GM12878 (cell line): ENCODE data around the gene POU2AF2. TPM values are rescaled to one million over a fixed set of nuclear protein-coding genes. Genes with fewer than 3 reads are reported as not detected.

Experiments used
- ATAC-seq: fragments of 200-7000 bp; cut with Tn5 transposase; 3 replicates; pipeline ENCODE4 v1.9.1; 2020; ENCODE audit warnings: mild to moderate bottlenecking, moderate library complexity
- BruUV-seq: library from RNA; stranded (reverse); fragments of 400-500 nt; replicated peaks from 2 replicates; lab custom pipeline; 2021; lab: Mats Ljungman, UMichigan
- CTCF ChIA-PET: fragments of 300-600 bp; sonication (Branson Sonifier 250); formaldehyde crosslinking; extraction: SDS; loops from one replicate; lab custom pipeline; 2021; ENCODE audit warnings: inconsistent platforms; lab: Yijun Ruan, JAX
- POLR2A ChIA-PET: fragments of 350-600 bp; formaldehyde crosslinking; extraction: SDS; loops from one replicate; lab custom pipeline; 2021; ENCODE audit warnings: inconsistent platforms; lab: Charles Lee
- RAD21 ChIA-PET: fragments of 300-600 bp; sonication (Branson Sonifier 250); formaldehyde crosslinking; loops from one replicate; lab custom pipeline; 2023; ENCODE audit warnings: antibody characterized with exemption; ENCODE audit not compliant: unreplicated experiment; lab: Charles Lee
- SMC1A ChIA-PET: fragments of 300-600 bp; sonication (Branson Sonifier 250); formaldehyde crosslinking; loops from one replicate; lab custom pipeline; 2023; ENCODE audit not compliant: unreplicated experiment, uncharacterized antibody; lab: Charles Lee
- DNase-seq: peaks from one replicate; pipeline ENCODE4 v3.0.0-alpha.2; 2011; ENCODE audit warnings: low read depth, low spot score
- FAIRE-seq: peaks from 3 replicates; lab custom pipeline; 2011; peaks lifted over from hg19 to GRCh38; lab: Jason Lieb, UNC
- H2AFZ ChIP-seq: 2 replicates; pipeline ENCODE4 v1.6.0; 2011; ENCODE audit warnings: low read depth, low read length, control low read depth; ENCODE audit not compliant: control insufficient read depth
- H3K27ac ChIP-seq: 2 replicates; pipeline ENCODE4 v1.5.1; 2011; ENCODE audit warnings: control low read depth; ENCODE audit not compliant: control insufficient read depth, insufficient read depth
- H3K27me3 ChIP-seq, 2 experiments: replicated peaks in 1 of 2; 2 replicates each; pipeline versions ENCODE4 v1.6.0 to v1.6.1; 2011; ENCODE audit warnings: low read length in 1 of 2; ENCODE audit not compliant: control insufficient read depth in 2 of 2, insufficient read depth in 2 of 2
- H3K36me3 ChIP-seq, 2 experiments: 2 replicates each; pipeline ENCODE4 v1.5.1; 2011; ENCODE audit warnings: low read length in 1 of 2; ENCODE audit not compliant: control insufficient read depth in 2 of 2, insufficient read depth in 2 of 2
- H3K4me1 ChIP-seq: 2 replicates; pipeline ENCODE4 v1.6.1; 2011; ENCODE audit warnings: mild to moderate bottlenecking, low read length, moderate library complexity, mixed read lengths; ENCODE audit not compliant: control insufficient read depth, insufficient read depth
- H3K4me2 ChIP-seq: 2 replicates; pipeline ENCODE4 v1.6.0; 2011; ENCODE audit warnings: control low read depth; ENCODE audit not compliant: control insufficient read depth, insufficient read depth
- H3K4me3 ChIP-seq: fragments of 200-600 bp; sonication (generic); 2 replicates; pipeline ENCODE4 v1.5.1; 2016
- H3K79me2 ChIP-seq: 2 replicates; pipeline ENCODE4 v1.6.0; 2011; ENCODE audit warnings: low read length; ENCODE audit not compliant: control insufficient read depth, insufficient read depth
- H3K9ac ChIP-seq: 2 replicates; pipeline ENCODE4 v1.8.0; 2011; ENCODE audit warnings: low read length, control low read depth, mixed read lengths; ENCODE audit not compliant: control insufficient read depth, insufficient read depth
- H3K9me3 ChIP-seq: replicated peaks from 3 replicates; pipeline ENCODE4 v1.5.1; 2011; ENCODE audit warnings: mild to moderate bottlenecking, low read length; ENCODE audit not compliant: control insufficient read depth, insufficient read depth
- H4K20me1 ChIP-seq: 2 replicates; pipeline ENCODE4 v1.6.0; 2011; ENCODE audit not compliant: control insufficient read depth, insufficient read depth
- ASH2L ChIP-seq: fragments of 300-600, 200-600 bp; sonication (generic); IDR thresholded peaks from 2 replicates; pipeline ENCODE4 v1.6.1; 2017; ENCODE audit warnings: low read depth, mild to moderate bottlenecking, borderline replicate concordance
- DPF2 ChIP-seq: fragments of 450-650 bp; IDR thresholded peaks from 2 replicates; pipeline ENCODE4 v1.6.1; 2017; ENCODE audit warnings: mild to moderate bottlenecking
- EP300 ChIP-seq, 2 experiments: fragments of 150-350 bp in 1 of 2; IDR thresholded peaks; 2 replicates each; pipeline ENCODE4 v1.6.1; 2011 to 2012; ENCODE audit warnings: low read depth in 2 of 2, low read length in 2 of 2, borderline replicate concordance in 1 of 2, improper control_type of control experiment in 1 of 2, inconsistent platforms in 1 of 2; ENCODE audit not compliant: control insufficient read depth in 1 of 2
- FOXK2 ChIP-seq: fragments of 450-650 bp; IDR thresholded peaks from 2 replicates; pipeline ENCODE4 v1.6.1; 2017; ENCODE audit warnings: mild to moderate bottlenecking, moderate library complexity
- FOXM1 ChIP-seq: IDR thresholded peaks from 2 replicates; pipeline ENCODE4 v1.6.1; 2012; ENCODE audit warnings: low read depth, mild to moderate bottlenecking, inconsistent platforms, low read length, moderate library complexity
- IKZF1 ChIP-seq: fragments of 450-650 bp; conservative IDR thresholded peaks from 2 replicates; pipeline ENCODE4 v1.6.1; 2017; ENCODE audit warnings: antibody characterized with exemption, mild to moderate bottlenecking
- IKZF2 ChIP-seq, 2 experiments: fragments of 450-650 bp; IDR thresholded peaks; 2 replicates each; pipeline ENCODE4 v1.6.1; 2017; ENCODE audit warnings: mild to moderate bottlenecking in 2 of 2, moderate library complexity in 2 of 2
- JUNB ChIP-seq: IDR thresholded peaks from 2 replicates; pipeline ENCODE4 v1.6.1; 2016; ENCODE audit warnings: antibody characterized with exemption, mild to moderate bottlenecking
- MTA2 ChIP-seq: fragments of 450-650 bp; IDR thresholded peaks from 2 replicates; pipeline ENCODE4 v1.6.1; 2016; ENCODE audit warnings: low read depth, mild to moderate bottlenecking, moderate library complexity
- NFIC ChIP-seq: IDR thresholded peaks from 2 replicates; pipeline ENCODE4 v1.6.1; 2012; ENCODE audit warnings: low read depth, mild to moderate bottlenecking, inconsistent platforms, low read length, moderate library complexity
- PML ChIP-seq: IDR thresholded peaks from 2 replicates; pipeline ENCODE4 v1.6.1; 2012; ENCODE audit warnings: low read length, inconsistent platforms
- POLR2AphosphoS2 ChIP-seq: IDR thresholded peaks from 2 replicates; pipeline ENCODE4 v1.6.1; 2011; ENCODE audit warnings: low read depth, mild to moderate bottlenecking, low read length, improper control_type of control experiment, moderate library complexity
- RELA ChIP-seq: fragments of 450-650 bp; IDR thresholded peaks from 2 replicates; pipeline ENCODE4 v1.8.0; 2014; ENCODE audit warnings: borderline replicate concordance; ENCODE audit not compliant: partially characterized antibody
- RELB ChIP-seq: fragments of 450-650 bp; IDR thresholded peaks from 2 replicates; pipeline ENCODE4 v1.6.1; 2017; ENCODE audit warnings: low read depth, mild to moderate bottlenecking, moderate library complexity
- SUZ12 ChIP-seq: fragments of 200-600 bp; sonication (generic); IDR thresholded peaks from one replicate; pipeline ENCODE4 v1.6.1; 2018; ENCODE audit warnings: antibody characterized with exemption, mild to moderate bottlenecking; ENCODE audit not compliant: unreplicated experiment
- USF1 ChIP-seq: IDR thresholded peaks from 2 replicates; pipeline ENCODE4 v1.6.1; 2011; ENCODE audit warnings: borderline replicate concordance, low read depth, mild to moderate bottlenecking, moderate library complexity, mixed read lengths, low read length; ENCODE audit not compliant: insufficient read depth; ENCODE audit errors: extremely low read length
- ZBTB40 ChIP-seq: fragments of 450-650 bp; IDR thresholded peaks from 2 replicates; pipeline ENCODE4 v1.6.1; 2016; ENCODE audit warnings: mild to moderate bottlenecking, moderate library complexity, borderline replicate concordance
- WGBS: methylation state at CpG from one replicate; pipeline ENCODE4 v1.1.6; 2016; ENCODE audit warnings: low lambda C conversion rate; ENCODE audit not compliant: insufficient replicate concordance, insufficient coverage; ENCODE audit errors: missing lambda C conversion rate; 5-methylcytosine and 5-hydroxymethylcytosine counted together
- in situ Hi-C: fragments of 300-500 bp; cut with MboI; formaldehyde crosslinking; loops from 9 replicates; pipeline ENCODE4 v1.14.3; 2018; ENCODE audit warnings: mixed read lengths
- intact Hi-C: fragments of 100-400 bp; cut with micrococcal nuclease; formaldehyde crosslinking; loops from one replicate; pipeline ENCODE4 v1.14.2; 2022; ENCODE audit not compliant: unreplicated experiment
- polyA plus RNA-seq, 11 experiments: library from polyadenylated mRNA; depleted of rRNA in 4 of 11; unstranded in 6 of 11; stranded (reverse) in 5 of 11; fragments of >200 nt; fragmentation: Nextera tagmentation in 4 of 11; fragmentation: Illumina TruSeq in 1 of 11; extraction: Ambion mirVana in 4 of 11; extraction: Trizol in 1 of 11; gene quantifications; 1 replicate in 1 of 11; 2 replicates in 10 of 11; pipeline versions ENCODE4 v1.2.1 to v1.2.3, GENCODE V29; 2011 to 2016; ENCODE audit warnings: inconsistent platforms in 2 of 11, missing spikeins in 2 of 11, low read depth in 1 of 11
- total RNA-seq, 4 experiments: library from RNA; depleted of rRNA in 3 of 4; stranded (reverse); fragments of >200 nt in 3 of 4; fragmentation: Illumina TruSeq in 1 of 4; extraction: Trizol in 1 of 4; gene quantifications; 2 replicates each; pipeline versions ENCODE4 v1.2.1 to v1.2.3, GENCODE V29; 2013 to 2021

POU2AF2 gene
- total and polyA plus RNA-seq, 10 of the 15 experiments (the other 5 are each of a cell fraction or from before 2014, with no cell fraction given): not detected

GRCh38 chr11:111331711-111332479, 86.4 kb downstream of the POU2AF2 start:
- H3K9ac ChIP-seq: no peak overlapping the region
- ChIA-PET POLR2A (no interaction called here), SMC1A (interaction anchor here (0.6 to 2.5 kb wide), 4 partner anchors 9 to 543 kb away, joined by 3 to 8 read pairs (median 5); no protein-coding TSS in a partner anchor), CTCF (interaction anchor here (1.3 to 3.8 kb wide), 2 partner anchors 90 to 98 kb away, joined by 4 to 27 read pairs; no protein-coding TSS in a partner anchor), RAD21 (interaction anchor here (0.6 kb wide), 1 partner anchor 86 kb away, joined by 3 read pairs; no protein-coding TSS in a partner anchor)
- FAIRE-seq (no peak), DNase-seq (no peak), ATAC-seq (peak; percentile 80)
- H3K4me1 ChIP-seq: peaks cover 3% of the 10 kb centered on the region; the same call in 1 of the 2 replicates
- H3K9me3 ChIP-seq: no peaks in the 10 kb centered on the region
- in situ Hi-C loops: no loop called here
- no TSS peak for BruUV-seq
- no peak overlapping the region for H3K4me3 ChIP-seq
- intact Hi-C loops: no loop called here
- no peak overlapping the region for H3K4me2 ChIP-seq
- H3K36me3 ChIP-seq: no peaks in the 10 kb centered on the region
- H3K79me2 ChIP-seq: no peaks in the 10 kb centered on the region
- H3K27ac ChIP-seq: no peak overlapping the region
- H2AFZ ChIP-seq: no peak overlapping the region
- peak in 1 of 2 experiments; percentile 49; a peak in 1 of 4 replicates for TF ChIP-seq EP300 (IDR thresholded peaks at IDR 0.05; ENCODE audit: borderline replicate concordance in 1 of 2, control insufficient read depth in 1 of 2, low read depth in 2 of 2, low read length in 2 of 2)
- no peak for TF ChIP-seq RELA
- no peak for TF ChIP-seq SUZ12
- TF ChIP-seq FOXK2: no peak
- no peak for TF ChIP-seq POLR2AphosphoS2
- TF ChIP-seq JUNB: peak; percentile 81
- TF ChIP-seq RELB: 0 out of 2 replicates have a peak, but pooled peaks have one; percentile 29
- TF ChIP-seq ZBTB40: no peak
- TF ChIP-seq USF1: no peak
- no peak; the same call in 1 of the 2 replicates for TF ChIP-seq NFIC
- TF ChIP-seq IKZF2 (IDR thresholded peaks at IDR 0.05): peak; percentile 70 to 71
- TF ChIP-seq IKZF1: peak; percentile 47; the same call in 1 of the 2 replicates
- TF ChIP-seq MTA2: peak; percentile 85
- no peak for TF ChIP-seq FOXM1
- TF ChIP-seq DPF2: peak; percentile 44; the same call in 1 of the 2 replicates
- TF ChIP-seq ASH2L: no peak
- TF ChIP-seq PML: no peak
- H4K20me1 ChIP-seq: no peaks in the 10 kb centered on the region
- H3K27me3 ChIP-seq: no peaks in the 10 kb centered on the region
- WGBS: 36% methylated on average over 4 of the region's 4 CpGs
